Astrocyte (in vitro differentiated cells and primary cell): ENCODE measurements around the gene CDK6. TPM values are rescaled to one million over a fixed set of nuclear protein-coding genes. Genes with fewer than 3 reads are reported as not detected.

ENCODE experiments used
- DNase-seq: peaks from one replicate; pipeline ENCODE4 v3.0.0-alpha.2; 2010; ENCODE audit warnings: low read depth
- FAIRE-seq: peaks from 2 replicates; lab custom pipeline; 2011; peaks lifted over from hg19 to GRCh38; lab: Jason Lieb, UNC
- H2AFZ ChIP-seq: 2 replicates; pipeline ENCODE4 v1.6.0; 2012; ENCODE audit warnings: low read depth, low read length, inconsistent platforms
- H3K27ac ChIP-seq: 2 replicates; pipeline ENCODE4 v1.5.1; 2011; ENCODE audit warnings: low read depth, low read length, inconsistent platforms
- H3K27me3 ChIP-seq: 2 replicates; pipeline ENCODE4 v1.6.0; 2011; ENCODE audit warnings: low read length, inconsistent platforms; ENCODE audit not compliant: insufficient read depth
- H3K36me3 ChIP-seq: 2 replicates; pipeline ENCODE4 v1.5.1; 2011; ENCODE audit warnings: low read length, inconsistent platforms; ENCODE audit not compliant: insufficient read depth
- H3K4me1 ChIP-seq: 2 replicates; pipeline ENCODE4 v1.5.1; 2011; ENCODE audit warnings: low read length, inconsistent platforms; ENCODE audit not compliant: insufficient read depth
- H3K4me2 ChIP-seq: 2 replicates; pipeline ENCODE4 v1.6.0; 2012; ENCODE audit warnings: low read length, inconsistent platforms
- H3K4me3 ChIP-seq: 2 replicates; pipeline ENCODE4 v1.5.1; 2011; ENCODE audit warnings: low read depth, mild to moderate bottlenecking, low read length, inconsistent platforms; ENCODE audit not compliant: insufficient read depth
- H3K79me2 ChIP-seq: 2 replicates; pipeline ENCODE4 v1.6.0; 2012; ENCODE audit warnings: mild to moderate bottlenecking, low read length, inconsistent platforms; ENCODE audit not compliant: insufficient read depth
- H3K9ac ChIP-seq: 2 replicates; pipeline ENCODE4 v1.6.0; 2012; ENCODE audit warnings: mild to moderate bottlenecking, low read length, inconsistent platforms
- H3K9me3 ChIP-seq: 2 replicates; pipeline ENCODE4 v1.5.1; 2012; ENCODE audit warnings: low read depth, mild to moderate bottlenecking, low read length, inconsistent platforms; ENCODE audit not compliant: insufficient read depth
- H4K20me1 ChIP-seq: 2 replicates; pipeline ENCODE4 v1.6.0; 2012; ENCODE audit warnings: low read length, inconsistent platforms; ENCODE audit not compliant: insufficient read depth
- H3K27ac Mint-ChIP-seq: one replicate; pipeline ENCODE4 v1.8.0; 2021; ENCODE audit warnings: mild to moderate bottlenecking, mixed read lengths; ENCODE audit not compliant: unreplicated experiment
- H3K27me3 Mint-ChIP-seq: one replicate; pipeline ENCODE4 v1.8.0; 2021; ENCODE audit warnings: low read depth, mixed read lengths; ENCODE audit not compliant: unreplicated experiment
- H3K36me3 Mint-ChIP-seq: one replicate; pipeline ENCODE4 v1.8.0; 2021; ENCODE audit warnings: low read depth, mixed read lengths; ENCODE audit not compliant: unreplicated experiment
- H3K4me1 Mint-ChIP-seq: one replicate; pipeline ENCODE4 v1.8.0; 2021; ENCODE audit warnings: low read depth, mixed read lengths; ENCODE audit not compliant: unreplicated experiment
- H3K4me3 Mint-ChIP-seq: one replicate; pipeline ENCODE4 v1.8.0; 2021; ENCODE audit warnings: mild to moderate bottlenecking, moderate library complexity, mixed read lengths; ENCODE audit not compliant: unreplicated experiment
- H3K9me3 Mint-ChIP-seq: one replicate; pipeline ENCODE4 v1.8.0; 2021; ENCODE audit warnings: mild to moderate bottlenecking, mixed read lengths; ENCODE audit not compliant: unreplicated experiment
- CTCF ChIP-seq: IDR thresholded peaks from 2 replicates; pipeline ENCODE4 v1.5.1; 2011; ENCODE audit warnings: low read depth, mild to moderate bottlenecking, inconsistent platforms, low read length, moderate library complexity; ENCODE audit not compliant: insufficient read depth
- EZH2 ChIP-seq: IDR thresholded peaks from 2 replicates; pipeline ENCODE4 v1.6.1; 2012; ENCODE audit warnings: mild to moderate bottlenecking, low read length, inconsistent platforms; ENCODE audit not compliant: insufficient read depth
- total RNA-seq: library from RNA; stranded (reverse); gene quantifications from 2 replicates; pipeline ENCODE4 v1.2.1, GENCODE V29; 2021

Gene CDK6
- total RNA-seq, 1 donor from 2014 or later = 160 TPM

GRCh38 chr7:92678291-92678920, 158.0 kb downstream of the CDK6 start:
- Mint-ChIP-seq H3K27ac (no peak overlapping the region), H3K9me3 (no peaks in the 10 kb centered on the region), H3K36me3 (peaks cover 22% of the 10 kb centered on the region), H3K4me1 (peaks cover 14% of the 10 kb centered on the region), H3K4me3 (no peak overlapping the region), H3K27me3 (no peaks in the 10 kb centered on the region)
- no peak overlapping the region for H3K9ac ChIP-seq
- no peak overlapping the region for H3K27ac ChIP-seq
- H2AFZ ChIP-seq = no peak overlapping the region
- peaks cover 3% of the 10 kb centered on the region for H3K36me3 ChIP-seq
- FAIRE-seq (no peak), DNase-seq (no peak)
- no peaks in the 10 kb centered on the region for H3K9me3 ChIP-seq
- TF ChIP-seq EZH2 = no peak
- no peak for TF ChIP-seq CTCF
- peaks cover 3% of the 10 kb centered on the region for H3K4me1 ChIP-seq
- H3K79me2 ChIP-seq = peaks cover 58% of the 10 kb centered on the region
- H4K20me1 ChIP-seq = peaks cover 29% of the 10 kb centered on the region
- H3K27me3 ChIP-seq = no peaks in the 10 kb centered on the region
- H3K4me3 ChIP-seq = no peak overlapping the region
- H3K4me2 ChIP-seq = no peak overlapping the region

- Mint-ChIP-seq H3K36me3 (peaks cover 23% of the 10 kb centered on the region), H3K27ac (no peak overlapping the region), H3K4me3 (no peak overlapping the region), H3K27me3 (no peaks in the 10 kb centered on the region), H3K9me3 (no peaks in the 10 kb centered on the region), H3K4me1 (peaks cover 4% of the 10 kb centered on the region)
- Histone ChIP-seq H3K27me3 (no peaks in the 10 kb centered on the region), H2AFZ (no peak overlapping the region), H3K4me1 (no peaks in the 10 kb centered on the region), H3K4me2 (no peak overlapping the region), H3K9ac (no peak overlapping the region), H3K4me3 (no peak overlapping the region), H4K20me1 (peaks cover 20% of the 10 kb centered on the region), H3K79me2 (peaks cover 45% of the 10 kb centered on the region), H3K36me3 (no peaks in the 10 kb centered on the region), H3K27ac (no peak overlapping the region), H3K9me3 (no peaks in the 10 kb centered on the region)
- TF ChIP-seq EZH2 (no peak), CTCF (no peak)
- DNase-seq = no peak
- FAIRE-seq = no peak
Measured at GRCh38 chr7:92674379-92674778, 162.0 kb downstream of the CDK6 start.

- Histone ChIP-seq H3K4me1 (peaks cover 11% of the 10 kb centered on the region), H3K9me3 (no peaks in the 10 kb centered on the region), H3K4me2 (no peak overlapping the region), H3K27ac (no peak overlapping the region), H3K79me2 (peaks cover 37% of the 10 kb centered on the region), H4K20me1 (peaks cover 16% of the 10 kb centered on the region), H3K4me3 (no peak overlapping the region), H3K27me3 (no peaks in the 10 kb centered on the region), H3K9ac (no peak overlapping the region), H2AFZ (no peak overlapping the region), H3K36me3 (peaks cover 2% of the 10 kb centered on the region)
- H3K9me3 Mint-ChIP-seq = no peaks in the 10 kb centered on the region
- DNase-seq (no peak), FAIRE-seq (no peak)
- no peak for TF ChIP-seq CTCF
- no peak overlapping the region for H3K27ac Mint-ChIP-seq
- peaks cover 15% of the 10 kb centered on the region for H3K36me3 Mint-ChIP-seq
- peaks cover 2% of the 10 kb centered on the region for H3K4me1 Mint-ChIP-seq
- H3K27me3 Mint-ChIP-seq = no peaks in the 10 kb centered on the region
- H3K4me3 Mint-ChIP-seq = no peak overlapping the region
Measured at GRCh38 chr7:92671505-92672169, 164.7 kb downstream of the CDK6 start.
